ENCODE data around the gene CMBL. TPM values are rescaled to one million over a fixed set of nuclear protein-coding genes. Genes with fewer than 3 reads are reported as not detected.

Gene CMBL
- total RNA-seq, 1 experiment from 2014 or later, result 43.2 TPM

GRCh38 chr5:10262995-10263394 lies 44.7 kb downstream of the CMBL start:
- H3K27me3 ChIP-seq (ENCODE audit: control insufficient read depth, insufficient read depth, low read length), result no peaks in the 10 kb centered on the region
- CTCF ChIA-PET, result no interaction called here
- POLR2A ChIA-PET, result no interaction called here
- H3K9me3 ChIP-seq (ENCODE audit: control insufficient read depth, insufficient read depth, low read depth, low read length), result no peaks in the 10 kb centered on the region
- H3K36me3 ChIP-seq (ENCODE audit: control insufficient read depth, insufficient read depth, low read length), result peaks cover 71% of the 10 kb centered on the region
- no peaks in the 10 kb centered on the region; the same call in 1 of the 2 replicates for H3K4me1 ChIP-seq (ENCODE audit: control insufficient read depth, insufficient read depth, low read length)
- H3K4me3 ChIP-seq (ENCODE audit: low read depth in 2 of 2, low read length in 2 of 2), result no peak overlapping the region
- TF ChIP-seq POLR2AphosphoS5 (IDR thresholded peaks at IDR 0.05; ENCODE audit: low read depth, low read length) (no peak), REST (IDR thresholded peaks at IDR 0.05; ENCODE audit: insufficient read depth in 1 of 2, low read depth in 2 of 2, low read length in 1 of 2) (no peak), TCF7L2 (IDR thresholded peaks at IDR 0.05; ENCODE audit: low read depth, low read length) (no peak), SIN3A (IDR thresholded peaks at IDR 0.05; ENCODE audit: borderline replicate concordance, insufficient read depth, low read depth, low read length) (no peak)
- TF ChIP-seq, protein P1, sequence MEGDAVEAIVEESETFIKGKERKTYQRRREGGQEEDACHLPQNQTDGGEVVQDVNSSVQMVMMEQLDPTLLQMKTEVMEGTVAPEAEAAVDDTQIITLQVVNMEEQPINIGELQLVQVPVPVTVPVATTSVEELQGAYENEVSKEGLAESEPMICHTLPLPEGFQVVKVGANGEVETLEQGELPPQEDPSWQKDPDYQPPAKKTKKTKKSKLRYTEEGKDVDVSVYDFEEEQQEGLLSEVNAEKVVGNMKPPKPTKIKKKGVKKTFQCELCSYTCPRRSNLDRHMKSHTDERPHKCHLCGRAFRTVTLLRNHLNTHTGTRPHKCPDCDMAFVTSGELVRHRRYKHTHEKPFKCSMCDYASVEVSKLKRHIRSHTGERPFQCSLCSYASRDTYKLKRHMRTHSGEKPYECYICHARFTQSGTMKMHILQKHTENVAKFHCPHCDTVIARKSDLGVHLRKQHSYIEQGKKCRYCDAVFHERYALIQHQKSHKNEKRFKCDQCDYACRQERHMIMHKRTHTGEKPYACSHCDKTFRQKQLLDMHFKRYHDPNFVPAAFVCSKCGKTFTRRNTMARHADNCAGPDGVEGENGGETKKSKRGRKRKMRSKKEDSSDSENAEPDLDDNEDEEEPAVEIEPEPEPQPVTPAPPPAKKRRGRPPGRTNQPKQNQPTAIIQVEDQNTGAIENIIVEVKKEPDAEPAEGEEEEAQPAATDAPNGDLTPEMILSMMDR (IDR thresholded peaks at IDR 0.05), result no peak
- DNase-seq (ENCODE audit: low read depth, low spot score), result no peak
- H3K27ac ChIP-seq (ENCODE audit: low read length), result no peak overlapping the region
- no TSS peak for BruUV-seq (replicated peaks)
- intact Hi-C loops (cut with micrococcal nuclease; ENCODE audit: unreplicated experiment), result no loop called here
- no peak for ATAC-seq
- in situ Hi-C loops (cut with HindIII; ENCODE audit: low pct_unique_long_range_greater_than_20kb, low sequenced_read_pairs), result no loop called here

GRCh38 chr5:10262121-10262774 lies 45.5 kb downstream of the CMBL start:
- ChIA-PET CTCF (no interaction called here), POLR2A (no interaction called here)
- BruUV-seq (replicated peaks), result no TSS peak
- H3K27me3 ChIP-seq (ENCODE audit: control insufficient read depth, insufficient read depth, low read length), result no peaks in the 10 kb centered on the region
- no peak overlapping the region for H3K4me3 ChIP-seq (ENCODE audit: low read depth in 2 of 2, low read length in 2 of 2)
- ATAC-seq (no peak), DNase-seq (ENCODE audit: low read depth, low spot score) (no peak)
- H3K27ac ChIP-seq (ENCODE audit: low read length), result no peak overlapping the region
- in situ Hi-C loops (cut with HindIII; ENCODE audit: low pct_unique_long_range_greater_than_20kb, low sequenced_read_pairs) (no loop called here), intact Hi-C loops (cut with micrococcal nuclease; ENCODE audit: unreplicated experiment) (no loop called here)
- no peaks in the 10 kb centered on the region for H3K9me3 ChIP-seq (ENCODE audit: control insufficient read depth, insufficient read depth, low read depth, low read length)
- H3K4me1 ChIP-seq (ENCODE audit: control insufficient read depth, insufficient read depth, low read length), result no peaks in the 10 kb centered on the region; the same call in 1 of the 2 replicates
- no peak for TF ChIP-seq TCF7L2 (IDR thresholded peaks at IDR 0.05; ENCODE audit: low read depth, low read length)
- TF ChIP-seq REST (IDR thresholded peaks at IDR 0.05; ENCODE audit: insufficient read depth in 1 of 2, low read depth in 2 of 2, low read length in 1 of 2), result no peak
- no peak for TF ChIP-seq POLR2AphosphoS5 (IDR thresholded peaks at IDR 0.05; ENCODE audit: low read depth, low read length)
- TF ChIP-seq, protein P1 (IDR thresholded peaks at IDR 0.05), result no peak
- TF ChIP-seq SIN3A (IDR thresholded peaks at IDR 0.05; ENCODE audit: borderline replicate concordance, insufficient read depth, low read depth, low read length), result no peak
- H3K36me3 ChIP-seq (ENCODE audit: control insufficient read depth, insufficient read depth, low read length), result peaks cover 79% of the 10 kb centered on the region
